ENCODE data around the gene SLC4A9. TPM values are rescaled to one million over a fixed set of nuclear protein-coding genes. Genes with fewer than 3 reads are reported as not detected.
"Not testable (repeated sequence)": the region's sequence is repeated elsewhere in the genome, so short reads cannot be mapped to it uniquely, and the experiment has no call there.

SLC4A9 gene
- total RNA-seq, 2 experiments from 2014 or later = 0.26 TPM; not detected in 1

DNA sequence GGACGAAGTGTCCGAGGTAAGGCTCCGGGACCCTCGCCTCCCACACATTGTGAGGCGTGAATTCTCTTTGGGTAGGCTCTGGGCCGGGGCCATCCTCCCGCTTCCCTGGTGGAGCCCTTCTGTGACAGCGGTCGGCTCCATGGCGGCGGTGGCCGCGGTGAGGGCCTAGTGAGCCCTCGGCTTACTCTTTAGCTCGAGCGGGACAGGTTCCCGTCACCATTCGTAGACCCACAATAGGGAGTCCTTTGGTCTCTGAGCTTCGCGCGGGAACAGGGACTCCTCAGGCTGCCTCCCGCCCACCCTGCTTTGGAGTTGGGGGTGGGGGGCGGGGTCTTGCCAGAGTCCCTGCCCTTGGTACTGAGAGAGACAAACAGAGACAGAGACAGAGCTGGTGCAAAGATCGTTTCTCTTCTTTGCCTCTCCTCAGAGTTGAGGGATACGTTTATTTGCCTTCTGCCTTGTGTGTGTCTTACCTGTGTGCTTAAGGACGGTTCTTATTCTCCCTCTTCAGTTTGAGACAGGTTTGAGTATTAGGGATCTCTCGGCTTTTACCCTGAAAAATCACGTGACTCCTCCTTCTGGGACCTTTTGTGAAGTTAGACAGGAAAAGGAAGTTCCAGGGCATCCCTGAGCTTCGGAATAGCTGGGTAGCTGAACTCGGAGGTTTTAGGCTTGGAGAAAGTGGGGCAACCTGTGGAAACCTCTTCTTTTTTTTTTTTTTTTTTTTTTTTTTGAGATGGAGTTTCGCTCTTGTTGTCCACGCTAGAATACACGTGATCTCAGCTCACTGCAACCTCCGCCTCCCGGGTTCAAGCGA lies 42.5 kb downstream of the SLC4A9 start:
- no peak overlapping the region for H3K4me3 Mint-ChIP-seq
- intact Hi-C loops (cut with micrococcal nuclease) = no loop called here

DNA sequence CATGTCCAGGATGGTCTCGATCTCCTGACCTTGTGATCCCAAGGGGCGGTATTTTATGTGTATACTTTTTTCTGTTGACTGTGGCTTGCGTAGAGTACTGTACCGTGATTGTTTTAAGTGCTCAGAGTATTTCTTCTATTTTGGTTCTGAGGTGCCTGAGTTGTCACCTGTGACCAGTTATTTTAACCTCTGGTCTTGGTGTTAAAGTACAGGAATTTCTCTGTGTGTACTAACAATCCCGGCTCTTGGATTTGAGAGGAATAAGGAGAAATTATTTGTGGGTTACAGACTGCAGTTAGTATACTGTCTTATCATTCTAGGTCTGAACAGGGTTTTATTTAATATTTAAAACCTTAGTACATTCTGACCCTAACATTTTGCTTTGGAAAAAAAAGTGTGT lies 43.6 kb downstream of the SLC4A9 start:
- intact Hi-C loops (cut with micrococcal nuclease) = no loop called here
- H3K27me3 Mint-ChIP-seq = no peaks in the 10 kb centered on the region
- H3K4me1 Mint-ChIP-seq (ENCODE audit: low read depth) = peaks cover 38% of the 10 kb centered on the region
- DNase-seq = no peak
- H3K9me3 Mint-ChIP-seq = no peaks in the 10 kb centered on the region
- CTCF ChIA-PET = interaction anchor here (0.9 kb wide), 1 partner anchor 22 kb away, joined by 3 read pairs; no protein-coding TSS in a partner anchor
- peak overlapping the region; percentile 47 for H3K27ac Mint-ChIP-seq
- peaks cover 15% of the 10 kb centered on the region for H3K36me3 Mint-ChIP-seq
- H3K4me3 Mint-ChIP-seq = no peak overlapping the region
- POLR2A ChIA-PET = interaction anchor here (0.6 to 2.4 kb wide), 4 partner anchors 26 to 315 kb away, joined by 3 to 8 read pairs (median 6); no protein-coding TSS in a partner anchor

More for the DNA sequence above, 42.5 kb downstream of the SLC4A9 start:
- no peaks in the 10 kb centered on the region for H3K9me3 Mint-ChIP-seq
- DNase-seq = peak; percentile 68
- H3K36me3 Mint-ChIP-seq = peaks cover 15% of the 10 kb centered on the region
- H3K27ac Mint-ChIP-seq = no peak overlapping the region
- POLR2A ChIA-PET = interaction anchor here (0.6 to 2.6 kb wide), 8 partner anchors 18 to 918 kb away, joined by 3 to 15 read pairs (median 4); partner anchors contain the start of genes APBB3, EIF4EBP3, IK and NDUFA2
- CTCF ChIA-PET = interaction anchor here (0.8 to 2.8 kb wide), 5 partner anchors 56 to 309 kb away, joined by 3 to 12 read pairs (median 4); partner anchors contain the start of genes EIF4EBP3, HARS1, HARS2 and HBEGF
- H3K27me3 Mint-ChIP-seq = no peaks in the 10 kb centered on the region
- peaks cover 33% of the 10 kb centered on the region for H3K4me1 Mint-ChIP-seq (ENCODE audit: low read depth)

DNA sequence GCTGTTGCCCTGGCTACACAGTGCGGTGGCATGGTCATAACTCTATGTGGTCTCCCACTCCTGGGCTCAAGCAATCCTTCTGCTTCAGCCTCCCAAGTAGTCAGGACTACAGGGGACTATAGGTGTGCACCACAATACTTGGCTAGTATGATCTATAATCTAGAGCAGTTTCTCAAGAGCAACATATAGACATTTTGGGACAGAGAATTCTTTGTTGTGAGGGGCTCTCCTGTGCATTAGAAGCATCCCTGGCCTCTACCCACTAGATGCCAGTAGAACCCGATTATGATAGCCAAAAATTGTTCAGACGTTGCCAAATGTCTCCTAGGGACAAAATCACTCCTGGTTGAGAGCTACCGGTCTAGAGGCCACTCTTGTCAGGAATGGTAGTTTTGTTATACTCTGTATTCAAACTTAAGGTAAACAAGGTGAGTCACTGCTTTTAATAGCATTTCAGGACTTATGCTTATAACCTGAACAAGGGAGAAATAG lies 48.8 kb downstream of the SLC4A9 start:
- CTCF ChIA-PET = no interaction called here
- peaks cover 8% of the 10 kb centered on the region for H3K36me3 Mint-ChIP-seq
- H3K27me3 Mint-ChIP-seq = no peaks in the 10 kb centered on the region
- H3K9me3 Mint-ChIP-seq = no peaks in the 10 kb centered on the region
- POLR2A ChIA-PET = interaction anchor here (1.3 kb wide), 1 partner anchor 8 kb away, joined by 3 read pairs; no protein-coding TSS in a partner anchor
- DNase-seq = no peak
- H3K27ac Mint-ChIP-seq = no peak overlapping the region
- no peak overlapping the region for H3K4me3 Mint-ChIP-seq
- H3K4me1 Mint-ChIP-seq (ENCODE audit: low read depth) = peaks cover 44% of the 10 kb centered on the region
- intact Hi-C loops (cut with micrococcal nuclease) = no loop called here

DNA sequence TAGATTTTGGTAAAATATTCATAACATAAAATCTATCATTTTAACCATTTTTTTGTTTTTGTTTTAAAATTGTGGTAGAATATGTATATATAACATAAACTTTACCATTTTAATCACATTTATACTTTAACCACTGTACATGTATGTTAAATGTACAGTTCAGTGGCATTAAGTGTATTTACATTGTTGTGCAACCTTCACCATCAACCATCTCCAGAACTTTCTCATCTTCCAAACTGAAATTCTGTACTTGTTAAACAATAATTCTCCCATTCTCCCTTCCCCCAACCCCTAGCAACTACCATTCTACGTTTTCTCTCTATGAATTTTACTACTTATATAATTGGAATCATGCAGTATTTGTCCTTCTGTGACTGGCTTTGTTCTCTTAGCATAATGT lies 53.2 kb downstream of the SLC4A9 start:
- H3K9me3 Mint-ChIP-seq = no peaks in the 10 kb centered on the region
- no peak overlapping the region for H3K4me3 Mint-ChIP-seq
- peaks cover 33% of the 10 kb centered on the region for H3K4me1 Mint-ChIP-seq (ENCODE audit: low read depth)
- no peaks in the 10 kb centered on the region for H3K27me3 Mint-ChIP-seq
- H3K27ac Mint-ChIP-seq = no peak overlapping the region
- peaks cover 8% of the 10 kb centered on the region for H3K36me3 Mint-ChIP-seq
- CTCF ChIA-PET = no interaction called here
- DNase-seq = no peak
- POLR2A ChIA-PET = no interaction called here
- intact Hi-C loops (cut with micrococcal nuclease) = no loop called here

DNA sequence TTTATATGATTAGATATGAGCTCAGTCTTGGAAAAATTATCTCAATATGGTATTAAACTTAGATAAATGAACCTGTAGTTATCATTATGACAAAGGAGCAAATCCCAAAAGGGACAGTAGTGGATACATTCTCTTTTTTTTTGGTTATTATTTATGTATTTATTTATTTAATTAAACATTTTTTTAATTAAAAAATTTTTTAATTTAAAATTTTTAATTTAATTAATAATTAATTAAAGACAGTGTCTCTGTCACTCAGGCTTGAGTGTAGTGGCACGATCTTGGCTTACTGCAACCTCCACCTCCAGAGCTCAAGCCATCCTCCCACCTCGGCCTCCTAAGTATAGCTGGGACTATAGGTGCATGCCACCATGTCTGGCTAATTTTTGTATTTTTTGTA lies 57.2 kb downstream of the SLC4A9 start:
- ChIA-PET POLR2A (no interaction called here), CTCF (interaction anchor here (0.6 to 0.7 kb wide), 2 partner anchors 22 to 347 kb away, joined by 3 to 4 read pairs; no protein-coding TSS in a partner anchor)
- H3K4me1 Mint-ChIP-seq (ENCODE audit: low read depth) = peaks cover 53% of the 10 kb centered on the region
- H3K27me3 Mint-ChIP-seq = no peaks in the 10 kb centered on the region
- intact Hi-C loops (cut with micrococcal nuclease) = no loop called here
- DNase-seq = no peak
- H3K36me3 Mint-ChIP-seq = peaks cover 6% of the 10 kb centered on the region
- H3K4me3 Mint-ChIP-seq = no peak overlapping the region
- no peaks in the 10 kb centered on the region for H3K9me3 Mint-ChIP-seq
- H3K27ac Mint-ChIP-seq = no peak overlapping the region

DNA sequence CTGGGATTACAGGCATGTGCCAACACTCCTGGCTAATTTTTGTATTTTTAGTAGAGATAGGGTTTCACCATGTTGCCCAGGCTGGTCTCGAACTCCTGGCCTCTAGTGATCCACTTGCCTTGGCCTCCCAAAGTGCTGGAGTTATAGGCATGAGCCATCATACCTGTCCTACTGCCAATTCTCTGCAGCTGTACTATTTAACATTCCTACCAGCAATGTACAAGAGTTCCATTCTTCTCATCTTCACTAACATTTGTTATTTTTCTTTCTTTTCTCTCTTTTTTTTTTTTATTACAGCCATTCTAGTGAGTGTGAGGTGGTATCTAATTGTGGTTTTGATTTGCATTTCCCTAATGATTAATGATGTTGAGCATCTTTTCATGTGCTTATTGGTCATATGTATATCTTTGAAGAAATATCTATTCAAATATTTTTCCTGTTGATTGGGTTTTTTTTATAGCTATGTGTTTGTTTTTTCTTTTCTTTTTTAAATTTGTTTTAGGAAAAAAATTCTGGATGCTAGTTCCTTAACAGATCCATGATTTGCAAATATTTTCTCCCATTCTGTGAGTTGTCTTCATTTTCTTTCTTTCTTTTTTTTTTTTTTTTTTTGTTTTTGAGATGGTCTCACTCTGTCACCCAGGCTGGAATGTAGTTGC lies 59.0 kb downstream of the SLC4A9 start:
- intact Hi-C loops (cut with micrococcal nuclease) = no loop called here
- H3K36me3 Mint-ChIP-seq = peaks cover 6% of the 10 kb centered on the region
- no peak overlapping the region for H3K4me3 Mint-ChIP-seq
- ChIA-PET CTCF (interaction anchor here (0.6 to 1.2 kb wide), 2 partner anchors 45 to 215 kb away, joined by 3 to 4 read pairs; no protein-coding TSS in a partner anchor), POLR2A (no interaction called here)
- no peak overlapping the region for H3K27ac Mint-ChIP-seq
- DNase-seq = no peak
- no peaks in the 10 kb centered on the region for H3K27me3 Mint-ChIP-seq
- no peaks in the 10 kb centered on the region for H3K9me3 Mint-ChIP-seq
- peaks cover 50% of the 10 kb centered on the region for H3K4me1 Mint-ChIP-seq (ENCODE audit: low read depth)

DNA sequence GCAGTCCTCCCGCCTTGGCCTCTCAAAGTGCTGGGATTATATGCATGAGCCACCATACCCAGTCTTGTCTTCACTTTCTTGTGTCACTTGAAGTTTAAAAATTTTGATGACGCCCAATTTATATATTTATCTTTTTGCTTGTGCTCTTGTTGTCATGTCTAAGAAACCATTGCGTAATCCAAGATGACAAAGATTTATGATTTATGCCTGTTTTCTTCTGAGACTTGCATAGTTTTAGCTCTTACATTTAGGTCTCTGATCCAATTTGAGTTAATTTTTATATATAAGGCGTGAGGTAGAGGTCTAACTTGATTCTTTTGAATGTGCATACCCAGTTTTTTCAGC lies 60.2 kb downstream of the SLC4A9 start:
- Mint-ChIP-seq H3K27me3 (no peaks in the 10 kb centered on the region), H3K9me3 (no peaks in the 10 kb centered on the region), H3K27ac (no peak overlapping the region), H3K36me3 (peaks cover 4% of the 10 kb centered on the region), H3K4me1 (ENCODE audit: low read depth) (peaks cover 55% of the 10 kb centered on the region), H3K4me3 (no peak overlapping the region)
- no peak for DNase-seq
- ChIA-PET CTCF (no interaction called here), POLR2A (interaction anchor here (0.8 kb wide), 1 partner anchor 18 kb away, joined by 4 read pairs; the partner anchor contains the start of gene ANKHD1)
- intact Hi-C loops (cut with micrococcal nuclease) = loop anchor here (2.0 kb wide), 1 partner anchor 19 kb away; the partner anchor contains the start of gene ANKHD1

DNA sequence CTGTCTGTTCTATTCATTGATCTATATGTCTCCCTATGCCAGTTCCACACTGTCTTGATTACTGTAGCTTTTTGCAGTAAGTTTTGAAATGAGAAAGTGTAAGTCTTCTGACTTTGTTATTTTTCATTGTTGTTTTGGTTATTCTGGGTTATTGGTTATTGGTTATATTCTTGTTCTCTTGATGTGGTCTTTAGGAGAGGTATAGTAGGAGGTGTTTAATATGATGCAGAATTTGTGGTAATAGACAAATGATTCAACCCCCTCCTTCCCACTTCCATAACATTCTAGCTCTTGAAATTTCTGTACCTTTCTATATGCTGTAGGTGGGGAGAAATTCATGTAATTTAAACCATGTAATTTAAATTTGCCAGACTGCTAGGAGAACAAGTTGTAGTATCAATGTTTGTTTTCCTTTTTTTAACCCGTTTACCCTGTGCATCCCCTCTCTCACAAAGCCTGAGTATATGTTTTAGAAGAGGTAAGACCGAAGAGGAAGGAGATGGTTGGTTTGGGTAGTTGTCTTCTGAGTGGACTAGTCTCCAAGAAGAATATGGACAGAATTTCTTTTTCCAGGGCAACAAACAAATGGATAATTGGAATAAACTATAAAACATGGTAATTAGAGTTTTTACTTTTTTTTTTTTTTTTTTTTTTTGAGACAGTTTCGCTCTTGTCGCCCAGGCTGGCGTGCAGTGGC lies 60.8 kb downstream of the SLC4A9 start:
- CTCF ChIA-PET = no interaction called here
- no peaks in the 10 kb centered on the region for H3K27me3 Mint-ChIP-seq
- H3K27ac Mint-ChIP-seq = peak overlapping the region; percentile 7
- no peak overlapping the region for H3K4me3 Mint-ChIP-seq
- intact Hi-C loops (cut with micrococcal nuclease) = loop anchor here (2.0 kb wide), 1 partner anchor 20 kb away; the partner anchor contains the start of gene ANKHD1
- no peak for DNase-seq
- peaks cover 53% of the 10 kb centered on the region for H3K4me1 Mint-ChIP-seq (ENCODE audit: low read depth)
- POLR2A ChIA-PET = interaction anchor here (0.8 kb wide), 1 partner anchor 19 kb away, joined by 4 read pairs; the partner anchor contains the start of gene ANKHD1
- no peaks in the 10 kb centered on the region for H3K9me3 Mint-ChIP-seq
- peaks cover 3% of the 10 kb centered on the region for H3K36me3 Mint-ChIP-seq

DNA sequence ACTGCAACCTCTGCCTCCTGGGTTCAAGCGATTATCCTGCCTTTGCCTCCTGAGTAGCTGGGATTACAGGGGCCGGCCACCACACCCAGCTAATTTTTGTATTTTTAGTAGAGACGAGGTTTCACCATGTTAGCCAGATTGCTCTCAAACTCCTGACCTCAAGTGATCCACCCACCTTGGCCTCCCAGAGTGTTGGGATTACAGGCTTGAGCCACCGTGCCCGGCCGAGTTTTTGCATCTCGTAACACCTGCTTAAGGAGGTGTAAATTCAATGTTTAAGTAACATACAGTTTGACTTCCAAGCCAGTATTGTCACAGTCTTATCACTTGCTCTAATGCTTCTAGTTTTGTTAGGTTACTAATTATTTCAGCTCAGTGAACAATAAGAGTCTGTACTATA lies 61.4 kb downstream of the SLC4A9 start:
- H3K36me3 Mint-ChIP-seq, H3K4me3 Mint-ChIP-seq, H3K27ac Mint-ChIP-seq, POLR2A ChIA-PET, CTCF ChIA-PET, DNase-seq, H3K27me3 Mint-ChIP-seq, H3K9me3 Mint-ChIP-seq: not testable (repeated sequence)
- intact Hi-C loops (cut with micrococcal nuclease) = loop anchor here (2.0 kb wide), 1 partner anchor 21 kb away; the partner anchor contains the start of gene ANKHD1
- peaks cover 49% of the 10 kb centered on the region for H3K4me1 Mint-ChIP-seq (ENCODE audit: low read depth)

DNA sequence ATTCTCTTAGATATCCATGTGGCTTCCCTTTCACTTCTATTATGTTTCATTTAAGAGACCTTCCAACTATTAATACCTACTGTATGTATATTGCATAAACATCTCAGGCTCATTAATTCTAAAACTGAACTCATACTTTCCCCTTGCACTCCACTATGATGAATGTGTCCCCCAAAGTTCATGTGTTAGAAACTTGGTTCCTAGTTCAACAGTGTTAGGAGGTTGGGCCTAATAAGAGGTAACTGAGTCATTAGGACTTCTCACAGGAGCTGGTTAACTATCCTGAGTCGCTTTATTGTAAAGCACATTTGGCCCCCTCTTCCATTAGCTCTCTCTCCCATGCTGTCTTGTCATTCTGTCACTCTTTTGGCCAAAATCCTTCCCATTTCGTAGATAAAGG lies 63.6 kb downstream of the SLC4A9 start:
- H3K4me1 Mint-ChIP-seq (ENCODE audit: low read depth) = peaks cover 47% of the 10 kb centered on the region
- intact Hi-C loops (cut with micrococcal nuclease) = no loop called here
- peaks cover 6% of the 10 kb centered on the region for H3K36me3 Mint-ChIP-seq
- H3K27me3 Mint-ChIP-seq = no peaks in the 10 kb centered on the region
- ChIA-PET POLR2A (no interaction called here), CTCF (interaction anchor here (1.6 to 2.9 kb wide), 2 partner anchors 51 to 180 kb away, joined by 4 to 11 read pairs; no protein-coding TSS in a partner anchor)
- no peak overlapping the region for H3K27ac Mint-ChIP-seq
- H3K9me3 Mint-ChIP-seq = no peaks in the 10 kb centered on the region
- H3K4me3 Mint-ChIP-seq = no peak overlapping the region
- DNase-seq = no peak

DNA sequence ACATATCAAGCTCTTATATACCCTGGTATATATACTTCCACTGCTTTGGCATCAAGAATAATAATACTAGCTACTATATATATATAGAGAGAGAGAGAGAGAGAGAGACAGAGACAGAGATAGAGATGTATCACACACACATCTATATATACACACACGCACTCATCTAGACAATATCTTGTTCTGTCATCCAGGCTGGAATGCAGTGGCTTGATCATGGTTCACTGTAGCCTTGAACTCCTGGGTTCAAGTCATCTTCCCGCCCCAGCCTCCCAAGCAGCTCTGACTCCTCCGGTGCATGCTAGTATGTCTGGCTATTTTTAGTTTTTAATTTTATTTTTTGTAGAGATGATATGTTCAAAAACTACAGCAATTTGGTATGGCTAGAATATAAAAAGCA lies 64.1 kb downstream of the SLC4A9 start:
- Mint-ChIP-seq H3K36me3 (peaks cover 6% of the 10 kb centered on the region), H3K27ac (no peak overlapping the region), H3K4me3 (no peak overlapping the region), H3K4me1 (ENCODE audit: low read depth) (peaks cover 44% of the 10 kb centered on the region), H3K9me3 (no peaks in the 10 kb centered on the region), H3K27me3 (no peaks in the 10 kb centered on the region)
- ChIA-PET POLR2A (no interaction called here), CTCF (interaction anchor here (1.6 to 2.9 kb wide), 2 partner anchors 51 to 180 kb away, joined by 4 to 11 read pairs; no protein-coding TSS in a partner anchor)
- no peak for DNase-seq
- intact Hi-C loops (cut with micrococcal nuclease) = no loop called here
